ENCODE data around the gene FNDC3B.

Gene FNDC3B

GRCh38 chr3:172369590-172370259 is 330.3 kb downstream of the FNDC3B start:
- no peak for DNase-seq (ENCODE audit: low spot score)
- no peak for TF ChIP-seq CTCF (IDR thresholded peaks at IDR 0.05; ENCODE audit: extremely low read depth, insufficient read depth, missing control alignments)
- in situ Hi-C loops (cut with MboI; ENCODE audit: low pct_unique_long_range_greater_than_20kb, low sequenced_read_pairs, unreplicated experiment) = no loop called here

DNA sequence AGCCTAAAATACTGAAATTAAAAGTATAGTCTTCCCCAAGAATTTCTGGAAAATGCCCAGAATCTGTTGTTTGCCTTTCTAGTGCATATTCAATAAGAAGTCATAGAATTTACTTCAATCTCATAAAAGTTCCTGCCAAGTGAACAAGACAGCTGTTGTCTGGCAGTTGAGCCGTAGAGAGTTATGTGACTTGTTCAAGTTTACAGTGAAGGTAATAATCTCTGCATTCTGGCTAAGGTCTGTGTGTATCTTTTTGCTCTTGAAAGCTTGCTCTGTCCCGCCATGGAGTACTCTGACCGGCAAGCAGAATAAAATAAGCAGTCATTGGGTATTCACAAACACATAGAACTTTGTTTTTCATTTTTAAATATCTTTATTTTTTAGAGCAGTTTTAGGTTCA is 331.0 kb downstream of the FNDC3B start:
- DNase-seq (ENCODE audit: low spot score) = no peak
- in situ Hi-C loops (cut with MboI; ENCODE audit: low pct_unique_long_range_greater_than_20kb, low sequenced_read_pairs, unreplicated experiment) = no loop called here
- TF ChIP-seq CTCF (IDR thresholded peaks at IDR 0.05; ENCODE audit: extremely low read depth, insufficient read depth, missing control alignments) = no peak

DNA sequence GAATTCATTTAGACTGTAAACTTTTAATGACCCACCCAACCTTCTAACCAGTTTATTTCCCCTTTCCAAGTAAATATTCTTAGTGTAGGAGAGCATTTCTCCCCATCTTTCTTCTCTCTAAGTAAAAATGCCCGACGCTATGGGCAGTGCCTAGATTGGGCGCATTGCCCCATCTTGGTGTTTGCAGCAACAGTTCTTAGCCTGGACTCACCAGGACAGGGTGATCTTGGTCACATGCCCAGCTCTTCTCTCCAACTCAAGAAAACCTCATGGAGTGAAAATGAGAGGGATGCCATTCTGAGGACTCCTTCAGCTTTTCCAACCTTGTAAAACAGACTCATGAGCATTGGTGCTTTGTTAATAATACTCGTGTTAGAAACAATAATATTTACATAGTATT is 332.2 kb downstream of the FNDC3B start:
- in situ Hi-C loops (cut with MboI; ENCODE audit: low pct_unique_long_range_greater_than_20kb, low sequenced_read_pairs, unreplicated experiment) = no loop called here
- DNase-seq (ENCODE audit: low spot score) = no peak
- TF ChIP-seq CTCF (IDR thresholded peaks at IDR 0.05; ENCODE audit: extremely low read depth, insufficient read depth, missing control alignments) = no peak

GRCh38 chr3:172372895-172373294 is 333.5 kb downstream of the FNDC3B start:
- no peak for DNase-seq (ENCODE audit: low spot score)
- no peak for TF ChIP-seq CTCF (IDR thresholded peaks at IDR 0.05; ENCODE audit: extremely low read depth, insufficient read depth, missing control alignments)
- in situ Hi-C loops (cut with MboI; ENCODE audit: low pct_unique_long_range_greater_than_20kb, low sequenced_read_pairs, unreplicated experiment) = no loop called here

DNA sequence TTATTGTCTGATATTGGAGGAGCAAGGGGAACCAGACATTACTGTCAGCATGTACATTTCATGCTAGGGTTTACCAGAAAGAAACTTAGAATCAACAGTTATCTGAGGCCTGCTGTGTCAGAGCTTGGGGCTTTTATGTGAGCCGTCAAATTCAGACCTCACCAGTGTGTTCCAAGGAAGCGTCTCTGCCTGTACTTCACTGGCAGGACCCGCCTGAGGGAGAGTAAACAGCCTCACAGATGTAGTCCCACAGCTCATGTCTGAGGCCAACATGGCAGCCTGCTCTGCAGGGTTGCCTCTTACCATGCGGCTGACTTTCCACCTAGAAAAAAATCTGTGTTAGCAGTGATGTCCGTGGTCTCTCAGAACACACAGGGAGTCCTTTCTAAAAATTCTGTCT is 334.5 kb downstream of the FNDC3B start:
- no peak for TF ChIP-seq CTCF (IDR thresholded peaks at IDR 0.05; ENCODE audit: extremely low read depth, insufficient read depth, missing control alignments)
- no peak for DNase-seq (ENCODE audit: low spot score)
- in situ Hi-C loops (cut with MboI; ENCODE audit: low pct_unique_long_range_greater_than_20kb, low sequenced_read_pairs, unreplicated experiment) = no loop called here

GRCh38 chr3:172375206-172375850 is 335.9 kb downstream of the FNDC3B start:
- no peak for TF ChIP-seq CTCF (IDR thresholded peaks at IDR 0.05; ENCODE audit: extremely low read depth, insufficient read depth, missing control alignments)
- no peak for DNase-seq (ENCODE audit: low spot score)
- in situ Hi-C loops (cut with MboI; ENCODE audit: low pct_unique_long_range_greater_than_20kb, low sequenced_read_pairs, unreplicated experiment) = no loop called here

Measured in GM13977 (cell line).